ENCODE measurements around the gene SLC16A11. TPM values are rescaled to one million over a fixed set of nuclear protein-coding genes. Genes with fewer than 3 reads are reported as not detected.
"Not testable (repeated sequence)": the region's sequence is repeated elsewhere in the genome, so short reads cannot be mapped to it uniquely, and the experiment has no call there.

Gene SLC16A11
- total and polyA plus RNA-seq, 2 of the 4 experiments (the other 2 are of a cell fraction), result not detected

DNA sequence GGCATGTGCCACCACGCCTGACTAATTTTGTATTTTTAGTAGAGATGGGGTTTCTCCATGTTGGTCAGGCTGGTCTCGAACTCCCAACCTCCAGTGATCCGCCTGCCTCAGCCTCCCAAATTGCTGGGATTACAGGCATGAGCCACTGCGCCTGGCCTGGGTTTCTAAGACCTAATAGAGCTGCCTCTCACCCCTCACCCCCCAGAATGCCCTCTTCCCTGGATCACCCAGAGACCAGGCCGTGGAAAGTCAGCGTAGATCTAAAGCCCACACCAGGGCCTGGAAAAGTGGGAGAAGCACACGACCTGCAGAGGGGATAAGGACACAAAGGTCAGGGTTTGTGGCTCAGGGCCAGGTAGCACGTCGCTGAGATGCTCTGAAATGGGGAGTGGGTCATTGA, 6.7 kb upstream of the SLC16A11 start:
- in situ Hi-C loops (cut with MboI; ENCODE audit: low sequenced_read_pairs), result loop anchor here (5.0 to 25.0 kb wide), 2 partner anchors 87 to 487 kb away; partner anchors contain the start of gene TNFSF12
- ATAC-seq (ENCODE audit: low read depth); H3K23ac ChIP-seq (ENCODE audit: low read depth, low read length); H3K18ac ChIP-seq (ENCODE audit: low read depth, low read length); H3K4me1 ChIP-seq (ENCODE audit: control insufficient read depth, insufficient read depth, low read length); H4K8ac ChIP-seq (ENCODE audit: low read depth in 2 of 2, low read length in 2 of 2); H4K20me1 ChIP-seq (ENCODE audit: insufficient read depth, low read length); intact Hi-C loops (cut with micrococcal nuclease); H3K36me3 ChIP-seq (ENCODE audit: control insufficient read depth, insufficient read depth, low read length); H2BK5ac ChIP-seq (ENCODE audit: low read depth, low read length, poor library complexity, severe bottlenecking); H3K14ac ChIP-seq (replicated peaks; ENCODE audit: low read depth, low read length); H2AFZ ChIP-seq (replicated peaks; ENCODE audit: low read length, poor library complexity); POLR2A ChIA-PET (ENCODE audit: unreplicated experiment); H4K5ac ChIP-seq (ENCODE audit: low read depth, low read length); H3K4me2 ChIP-seq (ENCODE audit: low read depth, low read length); H2BK120ac ChIP-seq (ENCODE audit: low read depth, low read length); H3K9me3 ChIP-seq (ENCODE audit: control insufficient read depth, insufficient read depth, low read length); H3K4me3 ChIP-seq (ENCODE audit: insufficient read depth, low read depth, low read length); DNase-seq; H2BK20ac ChIP-seq (ENCODE audit: low read depth, low read length); H2BK15ac ChIP-seq (ENCODE audit: low read depth, low read length); H3K9me1 ChIP-seq (ENCODE audit: insufficient read depth, low read length); H3K56ac ChIP-seq (ENCODE audit: extremely low read depth, insufficient read depth, low read length); H3K9ac ChIP-seq (ENCODE audit: low read depth, low read length); H3K27ac ChIP-seq (ENCODE audit: insufficient read depth, low read length); H3K79me1 ChIP-seq (ENCODE audit: low read depth in 1 of 2, low read length in 2 of 2); H2AK5ac ChIP-seq (ENCODE audit: low read depth, low read length); dilution Hi-C loops (cut with HindIII; ENCODE audit: low sequenced_read_pairs, unreplicated experiment); BruUV-seq (replicated peaks); H3K27me3 ChIP-seq (ENCODE audit: control insufficient read depth, insufficient read depth, low read length); H2AK9ac ChIP-seq (replicated peaks; ENCODE audit: low read depth, low read length, poor library complexity); H3K4ac ChIP-seq (ENCODE audit: low read depth, low read length); H4K91ac ChIP-seq (ENCODE audit: insufficient read depth, low read depth, low read length): not testable (repeated sequence)
- 18% methylated on average over 3 of the region's 9 CpGs; no CpG with 5 or more reads in 1 of the 2 experiments for WGBS, 2 experiments (ENCODE audit: extremely low coverage in 2 of 2, insufficient read length in 1 of 2)
- CTCF ChIA-PET, result interaction anchor here (1.4 to 1.9 kb wide), 2 partner anchors 82 to 86 kb away, joined by 3 to 16 read pairs; no protein-coding TSS in a partner anchor

All from IMR-90 (cell line).